ENCODE results near the gene OMA1.

- TF ChIP-seq POLR2A (IDR thresholded peaks at IDR 0.05) (no peak), CTCF (IDR thresholded peaks at IDR 0.05) (no peak), EP300 (IDR thresholded peaks at IDR 0.05) (no peak)
Observed at GRCh38 chr1:58581641-58582040, 35.1 kb upstream of the OMA1 start.

Measured in ovary (tissue), 3 donors.